Measurements from ENCODE around the gene WDR86.
A peak's percentile ranks its signal among the peaks of the same experiment; 100 is the strongest.

The WDR86 gene

DNA sequence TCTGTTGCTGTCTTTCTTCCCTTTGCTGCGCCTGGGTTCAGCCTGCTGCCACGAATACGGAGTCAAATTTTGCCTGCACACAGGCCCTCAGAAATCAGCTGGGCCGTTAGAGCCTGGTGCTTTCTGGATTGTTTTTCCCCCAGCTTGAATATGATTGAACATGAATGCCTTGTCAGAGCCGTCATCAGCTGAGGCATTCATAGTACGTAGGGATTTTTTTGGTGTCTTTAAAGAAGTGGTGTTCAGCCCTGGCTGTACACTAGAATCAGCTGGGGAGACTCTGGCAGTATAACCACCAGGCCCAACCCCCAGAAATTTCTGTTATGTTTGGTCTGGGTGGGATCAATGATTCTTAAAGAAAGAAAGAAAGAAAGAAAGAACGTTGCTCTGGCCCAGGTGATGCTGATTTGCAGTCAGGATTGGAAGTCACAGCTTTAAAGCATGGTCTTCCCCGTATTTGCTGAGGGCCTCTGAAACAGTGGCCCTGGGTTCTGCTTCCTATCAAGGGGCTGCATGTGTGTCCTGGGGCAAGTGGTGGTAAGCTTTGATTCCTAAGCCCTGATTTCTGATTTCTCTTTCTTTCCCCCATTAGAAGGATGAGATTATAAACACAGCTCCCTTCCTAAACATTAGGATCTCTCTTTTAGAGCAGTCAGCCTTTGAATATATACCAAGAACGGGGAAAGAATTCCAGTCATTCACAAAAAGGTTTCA, 43.5 kb downstream of the WDR86 start:
- Mint-ChIP-seq H3K36me3 (ENCODE audit: low read depth) (peaks cover 58% of the 10 kb centered on the region), H3K4me3 (no peak overlapping the region), H3K9me3 (peaks cover 6% of the 10 kb centered on the region), H3K4me1 (peaks cover 18% of the 10 kb centered on the region), H3K27me3 (ENCODE audit: low read depth) (peaks cover 4% of the 10 kb centered on the region), H3K27ac (peak overlapping the region in 1 of 3 experiments; percentile 63)
- TF ChIP-seq, protein P1, sequence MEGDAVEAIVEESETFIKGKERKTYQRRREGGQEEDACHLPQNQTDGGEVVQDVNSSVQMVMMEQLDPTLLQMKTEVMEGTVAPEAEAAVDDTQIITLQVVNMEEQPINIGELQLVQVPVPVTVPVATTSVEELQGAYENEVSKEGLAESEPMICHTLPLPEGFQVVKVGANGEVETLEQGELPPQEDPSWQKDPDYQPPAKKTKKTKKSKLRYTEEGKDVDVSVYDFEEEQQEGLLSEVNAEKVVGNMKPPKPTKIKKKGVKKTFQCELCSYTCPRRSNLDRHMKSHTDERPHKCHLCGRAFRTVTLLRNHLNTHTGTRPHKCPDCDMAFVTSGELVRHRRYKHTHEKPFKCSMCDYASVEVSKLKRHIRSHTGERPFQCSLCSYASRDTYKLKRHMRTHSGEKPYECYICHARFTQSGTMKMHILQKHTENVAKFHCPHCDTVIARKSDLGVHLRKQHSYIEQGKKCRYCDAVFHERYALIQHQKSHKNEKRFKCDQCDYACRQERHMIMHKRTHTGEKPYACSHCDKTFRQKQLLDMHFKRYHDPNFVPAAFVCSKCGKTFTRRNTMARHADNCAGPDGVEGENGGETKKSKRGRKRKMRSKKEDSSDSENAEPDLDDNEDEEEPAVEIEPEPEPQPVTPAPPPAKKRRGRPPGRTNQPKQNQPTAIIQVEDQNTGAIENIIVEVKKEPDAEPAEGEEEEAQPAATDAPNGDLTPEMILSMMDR (IDR thresholded peaks at IDR 0.05; ENCODE audit: unreplicated experiment in 3 of 3), result no peak

DNA sequence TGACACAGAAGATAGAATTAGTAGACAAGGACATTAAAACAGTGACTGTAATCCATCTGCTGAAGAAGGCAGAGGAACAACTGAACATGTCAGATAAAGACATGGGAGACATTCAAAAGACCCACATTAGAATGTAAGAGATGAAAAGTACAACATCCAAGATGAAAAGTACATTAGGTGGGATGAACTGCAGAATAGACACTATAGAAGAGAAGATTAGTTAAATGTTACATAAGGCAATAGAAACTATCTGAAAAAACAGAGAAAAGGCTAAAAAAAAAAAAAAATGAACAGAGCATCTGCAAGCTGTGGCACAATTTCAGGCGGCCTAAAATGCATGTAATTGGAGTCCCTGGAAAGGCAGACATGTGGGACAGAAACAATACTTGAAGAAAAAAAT, 46.7 kb downstream of the WDR86 start:
- Mint-ChIP-seq H3K4me3 (no peak overlapping the region), H3K4me1 (peaks cover 16% of the 10 kb centered on the region), H3K9me3 (peaks cover 6% of the 10 kb centered on the region), H3K27ac (no peak overlapping the region), H3K27me3 (ENCODE audit: low read depth) (peaks cover 4% of the 10 kb centered on the region), H3K36me3 (ENCODE audit: low read depth) (peaks cover 56% of the 10 kb centered on the region)
- TF ChIP-seq, protein P1 (IDR thresholded peaks at IDR 0.05; ENCODE audit: unreplicated experiment in 3 of 3), result no peak

DNA sequence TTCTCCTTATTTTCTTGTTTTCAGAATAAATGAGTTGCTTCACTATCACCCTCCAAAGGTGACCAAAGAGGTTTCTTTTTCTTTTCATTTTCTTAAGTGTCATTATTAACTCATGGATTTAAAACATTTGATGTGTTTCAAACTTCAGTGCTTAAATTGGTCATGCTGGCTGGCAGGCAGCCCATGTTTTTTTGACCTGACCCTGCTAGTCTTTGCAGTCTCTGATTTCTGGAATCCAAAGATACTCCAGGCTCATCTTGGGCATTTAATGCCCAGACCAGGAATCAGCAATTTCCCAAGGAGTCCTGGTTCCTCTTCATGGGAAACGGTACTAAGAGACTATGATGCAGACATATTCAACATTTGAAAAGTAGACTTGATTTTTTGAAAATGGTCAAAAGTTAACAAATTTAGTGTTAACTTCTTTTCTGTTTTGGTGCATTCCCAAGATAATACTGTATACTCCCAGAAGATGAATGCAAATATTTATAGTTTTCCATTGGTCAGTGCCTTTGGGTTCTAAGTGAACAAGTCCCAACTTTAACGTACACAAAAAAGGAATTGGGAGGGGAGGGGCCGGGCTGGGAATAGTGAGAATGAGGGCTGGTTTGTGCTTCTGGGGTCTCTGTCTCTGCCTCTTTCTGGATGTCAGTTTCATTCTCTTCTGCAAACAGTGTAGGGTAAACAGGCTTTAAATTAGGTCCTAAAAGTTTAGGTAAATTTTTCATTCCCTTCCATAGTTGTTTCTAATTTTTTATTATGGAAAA, 48.5 kb downstream of the WDR86 start:
- H3K27me3 Mint-ChIP-seq (ENCODE audit: low read depth), result peaks cover 4% of the 10 kb centered on the region
- no peak overlapping the region for H3K4me3 Mint-ChIP-seq
- H3K9me3 Mint-ChIP-seq, result peaks cover 6% of the 10 kb centered on the region
- H3K27ac Mint-ChIP-seq, result peak overlapping the region in 1 of 3 experiments; percentile 20
- H3K4me1 Mint-ChIP-seq, result peaks cover 6% of the 10 kb centered on the region
- peaks cover 67% of the 10 kb centered on the region for H3K36me3 Mint-ChIP-seq (ENCODE audit: low read depth)
- TF ChIP-seq, protein P1 (IDR thresholded peaks at IDR 0.05; ENCODE audit: unreplicated experiment in 3 of 3), result no peak

- H3K27me3 Mint-ChIP-seq (ENCODE audit: low read depth), result no peaks in the 10 kb centered on the region
These were observed 57.3 kb downstream of the WDR86 start for GRCh38 chr7:151352512-151352911.

GRCh38 chr7:151351967-151352366, 57.9 kb downstream of the WDR86 start:
- Mint-ChIP-seq H3K9me3 (no peaks in the 10 kb centered on the region), H3K27me3 (ENCODE audit: low read depth) (no peaks in the 10 kb centered on the region), H3K4me3 (no peak overlapping the region), H3K36me3 (ENCODE audit: low read depth) (peaks cover 56% of the 10 kb centered on the region), H3K4me1 (peaks cover 8% of the 10 kb centered on the region), H3K27ac (no peak overlapping the region)
- TF ChIP-seq, protein P1 (IDR thresholded peaks at IDR 0.05; ENCODE audit: unreplicated experiment in 3 of 3), result no peak

More at GRCh38 chr7:151352512-151352911, 57.3 kb downstream of the WDR86 start:
- no peaks in the 10 kb centered on the region for H3K9me3 Mint-ChIP-seq
- no peak overlapping the region for H3K4me3 Mint-ChIP-seq
- TF ChIP-seq, protein P1 (IDR thresholded peaks at IDR 0.05; ENCODE audit: unreplicated experiment in 3 of 3), result no peak
- peaks cover 8% of the 10 kb centered on the region for H3K4me1 Mint-ChIP-seq
- peaks cover 60% of the 10 kb centered on the region for H3K36me3 Mint-ChIP-seq (ENCODE audit: low read depth)
- no peak overlapping the region for H3K27ac Mint-ChIP-seq

All from nephron (organoid).